HG03045 (cell line): Measurements from ENCODE around the gene TMEM121B.

Experiments
- ATAC-seq: cut with Tn5 transposase; IDR thresholded peaks from one replicate; pipeline ENCODE4 v1.9.1; 2021; ENCODE audit warnings: mild to moderate bottlenecking, moderate library complexity; ENCODE audit not compliant: unreplicated experiment

Gene TMEM121B

DNA sequence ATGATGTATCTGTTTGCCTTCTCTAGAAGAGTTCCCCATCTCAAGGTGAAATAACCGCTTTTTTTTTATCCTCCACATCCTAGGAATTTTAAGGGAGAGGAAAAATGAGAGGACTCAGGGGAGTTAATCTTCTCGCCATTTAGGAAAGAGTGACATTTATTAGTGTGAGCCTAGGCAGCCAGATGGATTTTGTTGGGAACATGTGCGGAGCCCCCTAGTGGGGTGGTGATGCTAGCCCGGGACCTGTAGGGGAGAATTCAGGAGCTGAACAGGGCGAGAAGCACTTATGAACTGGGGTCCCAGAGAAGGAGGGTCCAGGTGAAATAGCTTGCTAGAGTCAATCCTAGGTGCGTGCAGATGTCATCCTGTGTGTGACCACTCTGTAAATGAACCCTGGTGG lies 25.6 kb downstream of the TMEM121B start:
- no peak for ATAC-seq

DNA sequence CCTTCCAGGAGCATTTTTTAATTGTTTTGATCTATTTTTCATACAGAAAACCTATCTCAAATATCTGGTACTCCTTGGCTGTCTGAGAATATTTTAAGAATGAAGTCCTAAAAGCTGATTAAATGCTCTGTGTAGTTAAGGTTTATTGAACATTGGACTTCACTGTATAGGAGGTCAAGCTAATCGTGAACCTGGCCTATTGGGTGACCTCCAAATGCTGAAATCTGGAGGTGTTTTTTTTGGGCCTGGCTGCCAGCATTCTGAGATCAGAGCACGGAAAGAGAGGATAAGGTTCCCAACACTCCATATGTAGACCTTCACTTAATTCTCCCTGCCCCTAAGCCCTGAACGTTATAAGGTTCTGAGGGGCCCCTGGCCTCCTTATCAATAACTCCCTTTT lies 28.1 kb downstream of the TMEM121B start:
- no peak for ATAC-seq

GRCh38 chr22:17091851-17092250 lies 29.3 kb downstream of the TMEM121B start:
- ATAC-seq = no peak

GRCh38 chr22:17090550-17090949 lies 30.6 kb downstream of the TMEM121B start:
- ATAC-seq = no peak

- ATAC-seq = no peak
Observed at GRCh38 chr22:17087498-17088131, 33.5 kb downstream of the TMEM121B start.

DNA sequence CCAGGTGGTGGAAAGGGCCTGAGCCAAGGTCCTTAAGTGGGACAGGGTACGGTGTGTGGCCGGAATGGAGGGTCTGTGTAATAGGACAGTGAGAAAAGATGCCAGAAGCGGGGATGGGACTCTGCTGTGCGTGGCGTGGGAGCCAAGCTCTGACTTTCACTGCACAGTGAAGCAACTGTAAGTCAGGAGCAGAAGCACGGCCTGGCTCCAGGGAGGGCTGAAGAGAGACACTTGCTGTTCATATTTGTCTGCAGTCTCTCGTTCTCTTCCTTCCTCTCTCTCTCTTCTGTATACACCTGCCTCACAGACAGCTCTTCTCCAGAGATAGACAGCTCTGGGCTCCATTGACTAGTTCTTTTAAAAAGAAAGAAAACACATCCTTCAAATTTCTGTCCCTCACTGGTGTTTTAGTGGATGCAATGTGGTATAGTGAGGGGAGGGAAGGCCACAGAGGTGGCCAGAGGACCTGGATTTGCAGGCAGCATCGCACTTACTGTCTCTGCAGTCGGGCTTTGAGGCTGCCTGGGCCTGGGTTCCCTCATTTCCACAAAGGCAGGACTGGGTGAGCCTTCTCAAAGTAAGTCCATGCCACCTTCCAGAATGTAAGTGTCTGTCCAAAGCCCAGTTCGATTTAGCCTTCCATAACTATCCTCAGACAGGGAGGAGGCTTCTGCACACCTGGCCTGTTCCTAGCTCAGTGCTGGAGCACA lies 34.2 kb downstream of the TMEM121B start:
- no peak for ATAC-seq

DNA sequence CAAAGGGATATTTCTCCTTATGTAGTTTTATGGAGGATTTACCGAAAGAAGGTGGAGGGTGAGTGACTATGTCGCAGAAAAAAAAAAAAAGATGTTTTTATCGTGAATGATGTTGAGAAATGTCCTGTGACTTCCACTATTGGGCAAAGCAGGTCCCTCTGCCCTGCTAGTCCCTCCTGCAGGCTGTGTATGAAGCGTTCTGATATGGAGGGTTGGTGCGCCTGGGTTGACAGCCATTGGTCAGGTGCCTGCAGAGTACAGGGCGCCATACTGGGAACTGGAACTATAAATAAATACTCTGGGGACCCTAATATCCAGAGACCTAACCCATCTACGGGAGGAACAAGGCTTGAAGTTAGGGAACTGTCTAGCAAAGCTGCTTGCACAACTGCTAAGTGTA lies 34.9 kb downstream of the TMEM121B start:
- no peak for ATAC-seq

DNA sequence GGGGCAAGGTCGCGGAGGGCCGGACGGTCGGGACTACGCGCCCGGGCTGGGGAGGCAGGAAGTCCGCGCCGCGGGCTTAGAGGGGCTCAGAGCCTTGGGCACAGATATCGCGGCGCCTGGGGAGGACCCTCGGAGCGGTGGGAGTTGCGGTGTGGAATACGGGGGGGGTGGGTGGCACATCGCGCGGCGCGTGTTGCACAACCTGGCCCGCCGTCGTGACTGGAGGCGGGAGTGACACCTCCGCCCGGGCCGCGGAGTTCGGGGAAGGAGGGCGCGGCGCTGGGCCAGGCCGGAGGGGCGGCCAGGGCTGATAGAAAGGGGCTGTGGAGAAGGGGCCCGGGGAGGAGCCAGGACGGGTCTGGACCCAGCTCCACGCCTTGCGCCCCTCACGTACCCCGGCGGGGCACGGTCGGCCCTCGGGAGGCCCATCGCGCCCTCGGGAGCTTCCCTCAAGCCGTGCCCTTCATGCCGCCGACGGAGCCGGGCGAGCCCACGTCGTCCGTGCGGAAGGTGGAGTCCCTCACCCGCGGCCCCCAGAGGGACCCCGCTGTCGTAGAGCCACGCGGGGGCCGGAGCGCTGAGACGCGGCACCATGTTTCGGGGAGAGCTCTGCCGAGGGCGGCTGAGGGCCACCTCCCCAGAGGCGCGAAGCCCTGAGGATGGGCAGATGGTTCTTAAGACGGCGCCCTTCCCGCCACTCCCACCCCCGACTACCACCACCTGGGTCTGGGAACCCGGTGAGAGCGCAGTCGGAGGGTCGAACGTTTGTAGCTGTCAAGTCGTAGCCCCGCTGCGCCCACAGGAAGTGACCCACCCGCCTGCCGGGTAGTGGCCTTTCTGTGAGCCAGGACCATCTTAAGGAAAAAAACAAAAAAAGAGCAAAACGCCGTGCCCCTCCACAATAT lies 35.6 kb downstream of the TMEM121B start:
- peak; percentile 28 for ATAC-seq

- peak; percentile 91 for ATAC-seq
Observed at GRCh38 chr22:17084554-17085276, 36.4 kb downstream of the TMEM121B start, which contains the start of gene IL17RA. IL17RA (plus strand) TSS chr22:17085000; CDS start chr22:17085092, 92 bp downstream.

DNA sequence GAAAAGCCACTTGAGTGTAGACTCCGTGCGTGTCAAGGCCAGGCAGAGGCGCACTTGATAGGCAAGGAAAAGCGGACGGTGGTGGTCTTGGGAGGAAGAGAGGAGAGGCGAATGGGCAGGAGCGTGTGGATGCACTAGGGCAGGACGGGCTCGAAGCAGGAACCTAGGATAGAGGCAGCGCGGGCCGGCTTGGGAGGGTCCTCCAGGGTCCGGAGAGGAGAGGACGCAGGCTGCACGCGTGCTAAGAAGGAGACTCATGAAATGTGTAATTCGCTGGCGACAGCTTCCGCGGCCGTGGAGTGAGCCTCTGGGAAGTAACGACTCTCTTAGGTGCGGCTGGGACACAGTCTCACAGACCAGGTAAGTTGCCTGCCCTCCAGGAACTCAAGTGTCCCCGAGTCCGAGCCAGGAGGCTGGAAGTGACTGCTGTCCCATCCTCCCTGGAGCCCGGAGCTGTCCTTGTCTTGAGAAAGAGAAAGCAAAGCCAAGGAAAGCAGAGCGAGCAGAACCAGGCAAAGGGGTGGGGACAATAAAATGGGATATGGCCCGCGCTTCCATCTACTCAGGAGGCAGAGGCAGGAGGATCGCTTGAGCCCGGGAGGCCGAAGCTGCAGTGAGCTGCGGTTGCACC lies 37.2 kb downstream of the TMEM121B start:
- no peak for ATAC-seq

GRCh38 chr22:17083255-17083654 lies 37.9 kb downstream of the TMEM121B start:
- no peak for ATAC-seq

GRCh38 chr22:17079572-17079971 lies 41.6 kb downstream of the TMEM121B start:
- no peak for ATAC-seq

DNA sequence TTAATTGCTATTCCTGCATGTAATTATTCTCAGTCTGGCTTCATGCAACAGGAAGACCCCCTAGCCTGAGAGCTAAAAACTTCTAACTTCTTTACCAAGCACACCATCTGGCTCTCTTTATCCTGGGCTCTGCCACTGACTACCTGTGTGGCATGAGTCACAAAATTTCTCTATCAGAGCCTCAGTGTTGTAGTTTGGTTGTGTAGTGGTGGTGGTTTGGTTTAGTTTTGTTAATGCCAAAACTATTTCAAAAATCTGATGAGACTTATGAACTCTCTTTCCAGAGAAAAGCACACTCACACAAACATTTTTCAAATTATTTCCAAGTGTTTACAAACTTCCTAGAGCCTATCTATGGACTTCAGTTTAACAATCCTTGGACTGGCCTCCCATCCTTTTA lies 43.9 kb downstream of the TMEM121B start:
- ATAC-seq = no peak

DNA sequence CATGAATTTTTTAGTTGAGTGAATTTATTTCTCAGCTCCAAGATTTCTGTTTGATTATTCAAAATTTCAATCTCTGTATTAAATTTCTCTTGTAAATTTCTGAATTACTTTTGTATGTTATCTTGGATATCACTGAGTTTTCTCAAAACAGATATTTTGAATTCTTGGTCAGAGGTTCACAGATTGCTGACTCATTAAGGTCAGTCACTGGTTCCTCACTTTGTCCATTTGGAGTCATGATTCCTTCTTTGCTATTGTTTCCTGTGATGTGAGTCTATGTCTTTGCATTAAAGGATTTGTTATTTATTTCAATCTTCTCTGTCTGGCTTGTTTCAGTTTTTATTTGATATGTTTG lies 46.5 kb downstream of the TMEM121B start:
- no peak for ATAC-seq

- ATAC-seq = no peak
Observed at GRCh38 chr22:17072877-17073276, 48.3 kb downstream of the TMEM121B start.
